Lower leg skin (tissue), 3 donors: ENCODE data around the gene UBE4B.

Experiments
- POLR2A ChIP-seq, 2 donors: fragments of 450-650 bp; IDR thresholded peaks; one replicate each; pipeline ENCODE4 v1.6.1; 2016 to 2017; ENCODE audit warnings: antibody characterized with exemption in 2 of 2, mild to moderate bottlenecking in 1 of 2, moderate library complexity in 1 of 2
- TF ChIP-seq, protein P1 (sequence below), 3 donors: fragments of 450-650 bp; IDR thresholded peaks; one replicate each; pipeline ENCODE4 v1.5.1; 2016; ENCODE audit warnings: antibody characterized with exemption in 3 of 3, mild to moderate bottlenecking in 3 of 3, moderate library complexity in 2 of 3

GRCh38 chr1:10001016-10001665, 31.6 kb upstream of the UBE4B start:
- TF ChIP-seq, protein P1, sequence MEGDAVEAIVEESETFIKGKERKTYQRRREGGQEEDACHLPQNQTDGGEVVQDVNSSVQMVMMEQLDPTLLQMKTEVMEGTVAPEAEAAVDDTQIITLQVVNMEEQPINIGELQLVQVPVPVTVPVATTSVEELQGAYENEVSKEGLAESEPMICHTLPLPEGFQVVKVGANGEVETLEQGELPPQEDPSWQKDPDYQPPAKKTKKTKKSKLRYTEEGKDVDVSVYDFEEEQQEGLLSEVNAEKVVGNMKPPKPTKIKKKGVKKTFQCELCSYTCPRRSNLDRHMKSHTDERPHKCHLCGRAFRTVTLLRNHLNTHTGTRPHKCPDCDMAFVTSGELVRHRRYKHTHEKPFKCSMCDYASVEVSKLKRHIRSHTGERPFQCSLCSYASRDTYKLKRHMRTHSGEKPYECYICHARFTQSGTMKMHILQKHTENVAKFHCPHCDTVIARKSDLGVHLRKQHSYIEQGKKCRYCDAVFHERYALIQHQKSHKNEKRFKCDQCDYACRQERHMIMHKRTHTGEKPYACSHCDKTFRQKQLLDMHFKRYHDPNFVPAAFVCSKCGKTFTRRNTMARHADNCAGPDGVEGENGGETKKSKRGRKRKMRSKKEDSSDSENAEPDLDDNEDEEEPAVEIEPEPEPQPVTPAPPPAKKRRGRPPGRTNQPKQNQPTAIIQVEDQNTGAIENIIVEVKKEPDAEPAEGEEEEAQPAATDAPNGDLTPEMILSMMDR (IDR thresholded peaks at IDR 0.05), result no peak
- no peak for TF ChIP-seq POLR2A (IDR thresholded peaks at IDR 0.05)
